ENCODE results near the gene PSRC1. TPM values are rescaled to one million over a fixed set of nuclear protein-coding genes. Genes with fewer than 3 reads are reported as not detected.
A peak's percentile ranks its signal among the peaks of the same experiment; 100 is the strongest.

PSRC1 gene
- total RNA-seq, 1 donor from 2014 or later, result 17.6 TPM

DNA sequence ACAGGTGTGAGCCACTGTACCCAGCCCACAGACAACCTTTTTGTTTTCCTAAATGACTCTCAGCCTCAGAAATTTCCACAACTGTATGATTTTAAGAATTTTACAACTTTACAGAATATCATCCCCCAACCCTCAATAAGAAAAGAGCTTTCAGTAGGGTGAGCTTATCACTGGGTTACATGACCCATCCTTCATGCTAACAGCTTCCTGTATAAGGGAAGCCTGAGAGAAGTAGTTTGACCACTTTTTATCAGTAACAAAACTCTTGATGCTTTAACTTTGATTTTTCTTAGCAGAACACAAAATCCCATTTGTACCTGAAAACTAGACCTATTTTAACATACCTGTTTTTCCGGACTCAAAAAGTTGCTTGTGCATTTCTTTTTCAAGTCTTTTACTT lies 33.6 kb upstream of the PSRC1 start:
- DNase-seq (ENCODE audit: low spot score in 2 of 2, unreplicated experiment in 2 of 2), result no peak
- Mint-ChIP-seq H3K9me3 (no peaks in the 10 kb centered on the region), H3K4me1 (peaks cover 2% of the 10 kb centered on the region), H3K36me3 (peaks cover 34% of the 10 kb centered on the region), H3K27ac (peak overlapping the region; percentile 57), H3K27me3 (ENCODE audit: low read depth) (no peaks in the 10 kb centered on the region), H3K4me3 (no peak overlapping the region)
- TF ChIP-seq, protein P1, sequence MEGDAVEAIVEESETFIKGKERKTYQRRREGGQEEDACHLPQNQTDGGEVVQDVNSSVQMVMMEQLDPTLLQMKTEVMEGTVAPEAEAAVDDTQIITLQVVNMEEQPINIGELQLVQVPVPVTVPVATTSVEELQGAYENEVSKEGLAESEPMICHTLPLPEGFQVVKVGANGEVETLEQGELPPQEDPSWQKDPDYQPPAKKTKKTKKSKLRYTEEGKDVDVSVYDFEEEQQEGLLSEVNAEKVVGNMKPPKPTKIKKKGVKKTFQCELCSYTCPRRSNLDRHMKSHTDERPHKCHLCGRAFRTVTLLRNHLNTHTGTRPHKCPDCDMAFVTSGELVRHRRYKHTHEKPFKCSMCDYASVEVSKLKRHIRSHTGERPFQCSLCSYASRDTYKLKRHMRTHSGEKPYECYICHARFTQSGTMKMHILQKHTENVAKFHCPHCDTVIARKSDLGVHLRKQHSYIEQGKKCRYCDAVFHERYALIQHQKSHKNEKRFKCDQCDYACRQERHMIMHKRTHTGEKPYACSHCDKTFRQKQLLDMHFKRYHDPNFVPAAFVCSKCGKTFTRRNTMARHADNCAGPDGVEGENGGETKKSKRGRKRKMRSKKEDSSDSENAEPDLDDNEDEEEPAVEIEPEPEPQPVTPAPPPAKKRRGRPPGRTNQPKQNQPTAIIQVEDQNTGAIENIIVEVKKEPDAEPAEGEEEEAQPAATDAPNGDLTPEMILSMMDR (IDR thresholded peaks at IDR 0.05; ENCODE audit: unreplicated experiment), result no peak

DNA sequence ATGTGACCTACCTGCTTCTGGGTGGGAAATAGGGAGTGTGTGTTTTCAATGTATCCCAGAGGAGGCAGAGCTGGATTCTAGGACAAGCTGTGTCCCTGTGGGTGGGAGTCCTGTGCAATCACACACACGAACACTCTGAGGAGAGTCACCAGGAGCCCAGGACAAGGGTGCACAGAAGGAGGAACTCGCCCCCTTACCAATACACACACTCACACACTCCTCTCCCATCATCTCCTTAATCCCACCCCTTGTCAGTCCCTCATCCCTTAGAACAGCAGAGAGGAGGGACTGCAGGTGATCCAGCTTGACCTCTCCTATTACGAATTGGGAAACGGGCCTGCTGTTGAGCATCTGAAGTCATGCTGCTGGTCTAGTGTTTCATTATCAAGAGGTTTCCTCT lies 32.3 kb upstream of the PSRC1 start:
- Mint-ChIP-seq H3K27ac (no peak overlapping the region), H3K27me3 (ENCODE audit: low read depth) (no peaks in the 10 kb centered on the region), H3K4me3 (no peak overlapping the region), H3K4me1 (peaks cover 2% of the 10 kb centered on the region), H3K9me3 (no peaks in the 10 kb centered on the region), H3K36me3 (peaks cover 30% of the 10 kb centered on the region)
- TF ChIP-seq, protein P1 (IDR thresholded peaks at IDR 0.05; ENCODE audit: unreplicated experiment), result no peak
- DNase-seq (ENCODE audit: low spot score in 2 of 2, unreplicated experiment in 2 of 2), result no peak

DNA sequence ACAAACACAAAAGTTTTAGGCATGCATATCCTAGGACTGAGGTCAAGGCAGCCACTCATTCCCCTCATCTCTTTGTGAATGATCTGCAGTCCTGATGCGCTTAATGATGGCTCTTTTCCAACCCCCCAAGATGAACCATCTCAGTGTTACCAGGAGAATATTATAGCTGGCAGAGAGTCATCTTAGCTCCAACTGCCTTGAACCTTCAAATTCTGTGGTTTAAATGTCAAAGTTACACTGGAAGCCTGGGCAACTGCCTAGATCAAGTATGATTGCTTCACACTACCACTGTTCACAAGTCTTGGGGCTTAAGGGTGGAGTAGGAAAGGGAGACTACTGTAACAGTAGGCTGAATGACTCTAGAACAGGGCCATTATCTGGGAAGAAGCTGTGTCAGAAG lies 31.9 kb upstream of the PSRC1 start:
- DNase-seq (ENCODE audit: low spot score in 2 of 2, unreplicated experiment in 2 of 2), result no peak
- H3K4me3 Mint-ChIP-seq, result no peak overlapping the region
- peaks cover 3% of the 10 kb centered on the region for H3K4me1 Mint-ChIP-seq
- no peaks in the 10 kb centered on the region for H3K9me3 Mint-ChIP-seq
- TF ChIP-seq, protein P1 (IDR thresholded peaks at IDR 0.05; ENCODE audit: unreplicated experiment), result no peak
- no peaks in the 10 kb centered on the region for H3K27me3 Mint-ChIP-seq (ENCODE audit: low read depth)
- peaks cover 25% of the 10 kb centered on the region for H3K36me3 Mint-ChIP-seq
- no peak overlapping the region for H3K27ac Mint-ChIP-seq

DNA sequence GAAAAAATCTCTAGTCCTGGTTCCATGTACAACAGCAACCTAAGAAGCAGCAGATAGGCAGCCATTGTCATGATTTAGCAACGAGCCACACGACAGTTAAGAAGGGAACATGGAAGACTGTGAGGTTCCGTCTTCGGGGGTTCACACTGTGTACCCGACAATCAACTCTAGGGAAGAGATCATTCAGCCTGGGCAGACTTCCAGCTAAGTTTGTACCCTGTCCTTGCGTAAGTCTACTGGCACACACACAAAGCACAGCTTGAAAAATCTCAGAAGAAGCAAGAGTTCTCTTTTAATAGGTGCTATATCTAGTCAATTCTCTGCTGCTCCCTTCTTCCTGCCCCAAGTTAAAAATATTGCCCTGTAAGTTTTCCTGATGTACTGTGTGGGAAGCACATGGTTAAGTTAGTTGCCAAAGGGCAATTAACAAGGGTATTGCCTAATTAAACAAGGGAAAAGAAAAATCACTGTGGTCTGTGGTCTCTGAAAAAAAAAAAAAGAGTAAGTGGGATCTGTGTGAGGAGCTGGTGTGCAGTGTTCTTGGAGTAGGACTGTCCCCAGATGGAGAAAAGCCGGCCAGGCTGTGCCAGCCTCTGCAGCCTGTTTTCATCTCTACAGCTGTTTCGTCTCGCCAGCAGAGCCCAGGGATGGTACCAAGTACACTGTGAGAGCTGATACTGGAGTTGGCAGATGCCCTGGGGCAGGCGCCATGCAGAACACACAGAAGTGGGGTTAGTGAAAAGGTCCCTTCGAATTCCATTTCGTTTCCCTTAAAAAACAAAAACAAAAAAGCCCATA lies 30.2 kb upstream of the PSRC1 start:
- H3K4me3 Mint-ChIP-seq, result no peak overlapping the region
- DNase-seq (ENCODE audit: low spot score in 2 of 2, unreplicated experiment in 2 of 2), result no peak
- H3K4me1 Mint-ChIP-seq, result peaks cover 16% of the 10 kb centered on the region
- no peak overlapping the region for H3K27ac Mint-ChIP-seq
- H3K27me3 Mint-ChIP-seq (ENCODE audit: low read depth), result no peaks in the 10 kb centered on the region
- TF ChIP-seq, protein P1 (IDR thresholded peaks at IDR 0.05; ENCODE audit: unreplicated experiment), result no peak
- no peaks in the 10 kb centered on the region for H3K9me3 Mint-ChIP-seq
- H3K36me3 Mint-ChIP-seq, result peaks cover 22% of the 10 kb centered on the region

DNA sequence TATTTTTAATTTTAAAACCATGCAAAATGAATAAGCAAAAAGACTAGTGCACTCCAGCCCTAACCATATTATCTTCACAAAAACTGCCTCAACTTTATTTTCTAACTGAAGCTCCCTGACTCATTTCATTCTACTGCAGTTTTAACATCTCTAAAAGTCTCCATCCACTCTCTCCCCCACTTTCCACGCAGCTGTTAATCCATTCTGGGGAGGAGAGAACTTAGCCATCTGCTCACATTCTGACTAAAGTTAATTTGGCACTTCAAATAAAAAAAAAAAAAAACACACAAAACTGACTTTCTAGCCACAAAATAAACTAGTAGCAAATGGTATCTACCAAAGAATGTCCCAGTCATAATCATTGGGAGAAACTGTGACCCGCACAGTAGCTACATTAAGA lies 29.3 kb upstream of the PSRC1 start:
- TF ChIP-seq, protein P1 (IDR thresholded peaks at IDR 0.05; ENCODE audit: unreplicated experiment), result no peak
- DNase-seq (ENCODE audit: low spot score in 2 of 2, unreplicated experiment in 2 of 2), result no peak
- Mint-ChIP-seq H3K27me3 (ENCODE audit: low read depth) (no peaks in the 10 kb centered on the region), H3K9me3 (no peaks in the 10 kb centered on the region), H3K4me1 (peaks cover 19% of the 10 kb centered on the region), H3K27ac (no peak overlapping the region), H3K4me3 (no peak overlapping the region), H3K36me3 (peaks cover 22% of the 10 kb centered on the region)

Data from mesothelial cell of epicardium (in vitro differentiated cells).